ENCODE measurements around the gene OR2T33.
"Not testable (repeated sequence)": the region's sequence is repeated elsewhere in the genome, so short reads cannot be mapped to it uniquely, and the experiment has no call there.

The OR2T33 gene, protein sequence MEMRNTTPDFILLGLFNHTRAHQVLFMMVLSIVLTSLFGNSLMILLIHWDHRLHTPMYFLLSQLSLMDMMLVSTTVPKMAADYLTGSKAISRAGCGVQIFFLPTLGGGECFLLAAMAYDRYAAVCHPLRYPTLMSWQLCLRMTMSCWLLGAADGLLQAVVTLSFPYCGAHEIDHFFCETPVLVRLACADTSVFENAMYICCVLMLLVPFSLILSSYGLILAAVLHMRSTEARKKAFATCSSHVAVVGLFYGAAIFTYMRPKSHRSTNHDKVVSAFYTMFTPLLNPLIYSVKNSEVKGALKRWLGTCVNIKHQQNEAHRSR

GRCh38 chr1:248277876-248278275 lies at the start of gene OR2T33:
Gene OR2T33, minus strand, starts transcription at chr1:248277976. Its CDS starts 4,162 bp downstream, at chr1:248273814.
- H3K4me3 ChIP-seq (ENCODE audit: low read depth, low read length) = no peak within 1 kb of the TSS
- in situ Hi-C loops (cut with HindIII; ENCODE audit: low sequenced_read_pairs) = no loop called here
- no peak for DNase-seq (ENCODE audit: low read depth, low spot score)
- no peak for TF ChIP-seq CTCF (IDR thresholded peaks at IDR 0.05; ENCODE audit: low read depth, low read length)

DNA sequence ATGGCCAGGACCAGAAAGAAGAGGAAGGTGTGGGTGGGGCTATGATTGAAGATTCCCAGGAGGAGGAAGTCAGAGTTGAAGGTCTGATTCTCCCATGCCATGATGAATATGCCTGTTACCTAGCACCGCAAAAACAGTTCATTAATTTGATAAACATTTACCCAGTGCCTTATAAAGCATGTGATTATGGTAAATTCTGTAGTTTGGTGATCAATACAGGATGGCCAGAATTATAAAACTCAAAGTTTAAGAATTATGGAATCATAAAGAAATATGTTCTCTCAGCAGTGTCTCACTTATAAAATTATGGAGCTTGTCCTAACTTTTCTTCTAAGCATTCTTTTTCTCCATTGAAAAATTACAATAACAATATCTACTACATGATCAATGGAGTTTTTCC lies 46.7 kb upstream of the OR2T33 start, which contains the start of gene OR2M7:
Gene OR2M7 (minus strand): TSS at position 101 of the 400 bp plus-strand sequence. CDS start 0 bp downstream, at position 101.
- no peak for TF ChIP-seq CTCF (IDR thresholded peaks at IDR 0.05; ENCODE audit: low read depth, low read length)
- in situ Hi-C loops (cut with HindIII; ENCODE audit: low sequenced_read_pairs) = no loop called here
- DNase-seq (ENCODE audit: low read depth, low spot score) = no peak
- no peak within 1 kb of the TSS for H3K4me3 ChIP-seq (ENCODE audit: low read depth, low read length)

- DNase-seq (ENCODE audit: low read depth, low spot score) = no peak
- H3K4me3 ChIP-seq (ENCODE audit: low read depth, low read length) = no peak overlapping the region
- no peak for TF ChIP-seq CTCF (IDR thresholded peaks at IDR 0.05; ENCODE audit: low read depth, low read length)
- in situ Hi-C loops (cut with HindIII; ENCODE audit: low sequenced_read_pairs) = no loop called here
Observed at GRCh38 chr1:248316796-248317195, 39.0 kb upstream of the OR2T33 start.

- H3K4me3 ChIP-seq (ENCODE audit: low read depth, low read length); DNase-seq (ENCODE audit: low read depth, low spot score): not testable (repeated sequence)
Observed at GRCh38 chr1:248306740-248307139, 29.0 kb upstream of the OR2T33 start.

GRCh38 chr1:248306103-248306502 lies 28.3 kb upstream of the OR2T33 start:
- DNase-seq (ENCODE audit: low read depth, low spot score) = no peak
- in situ Hi-C loops (cut with HindIII; ENCODE audit: low sequenced_read_pairs) = no loop called here
- H3K4me3 ChIP-seq (ENCODE audit: low read depth, low read length) = no peak overlapping the region
- TF ChIP-seq CTCF (IDR thresholded peaks at IDR 0.05; ENCODE audit: low read depth, low read length) = no peak

More at GRCh38 chr1:248306740-248307139, 29.0 kb upstream of the OR2T33 start:
- in situ Hi-C loops (cut with HindIII; ENCODE audit: low sequenced_read_pairs) = not testable (repeated sequence)

DNA sequence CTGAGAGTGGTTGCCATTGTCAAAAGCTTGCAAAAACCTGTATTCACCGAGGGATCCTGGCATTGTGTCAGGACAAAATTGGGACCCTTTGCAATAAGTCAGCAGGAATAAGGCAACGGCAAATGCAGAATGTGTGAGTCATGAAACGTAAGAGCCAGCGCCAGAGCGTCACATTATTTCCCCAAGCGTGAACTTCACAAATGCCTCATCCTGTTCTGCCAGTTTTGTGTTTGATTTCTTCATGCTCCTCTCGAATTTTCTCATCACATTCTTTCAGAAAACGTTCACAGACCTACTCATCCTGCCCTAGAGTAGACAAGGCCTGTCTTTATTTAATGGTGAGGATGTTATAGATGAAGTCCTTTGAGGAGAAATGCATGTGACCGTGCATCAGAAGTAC lies 27.9 kb upstream of the OR2T33 start:
- H3K4me3 ChIP-seq (ENCODE audit: low read depth, low read length); in situ Hi-C loops (cut with HindIII; ENCODE audit: low sequenced_read_pairs); DNase-seq (ENCODE audit: low read depth, low spot score): not testable (repeated sequence)

DNA sequence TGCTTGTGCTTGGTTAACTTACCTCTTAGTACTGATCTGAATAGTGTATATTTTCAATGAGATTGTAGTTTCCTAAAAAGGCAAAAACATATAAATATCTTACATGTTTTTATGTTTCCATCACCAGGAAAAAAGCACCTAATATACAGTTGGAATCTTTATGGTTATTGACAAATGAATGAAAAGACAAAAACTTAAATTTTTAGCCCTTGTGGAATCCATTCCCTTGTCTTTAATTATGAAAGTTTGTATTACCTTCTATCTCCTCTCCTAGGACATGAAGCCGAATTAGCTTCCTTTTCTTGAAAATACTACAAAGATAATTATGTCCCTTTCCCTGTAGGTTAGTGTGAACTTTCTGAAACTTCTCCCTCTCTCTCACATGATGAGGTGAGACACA lies 25.5 kb upstream of the OR2T33 start, which contains the start of gene OR2T12:
Gene OR2T12 (minus strand): TSS at position 101 of the 400 bp plus-strand sequence. CDS start 7,846 bp downstream, outside the sequence.
- no peak for DNase-seq (ENCODE audit: low read depth, low spot score)
- no peak within 1 kb of the TSS for H3K4me3 ChIP-seq (ENCODE audit: low read depth, low read length)
- in situ Hi-C loops (cut with HindIII; ENCODE audit: low sequenced_read_pairs) = no loop called here
- TF ChIP-seq CTCF (IDR thresholded peaks at IDR 0.05; ENCODE audit: low read depth, low read length) = no peak

All from astrocyte of the spinal cord (primary cell).